Osteocyte (in vitro differentiated cells): ENCODE results near the gene PPIF. TPM values are rescaled to one million over a fixed set of nuclear protein-coding genes. Genes with fewer than 3 reads are reported as not detected.

Experiments used
- DNase-seq: peaks from one replicate; pipeline ENCODE4 v3.0.0; 2021; ENCODE audit warnings: mixed read lengths; ENCODE audit not compliant: unreplicated experiment; ENCODE audit errors: extremely low spot score
- H3K27ac Mint-ChIP-seq: one replicate; pipeline ENCODE4 v1.8.0; 2021; ENCODE audit warnings: mild to moderate bottlenecking, mixed read lengths; ENCODE audit not compliant: unreplicated experiment
- H3K27me3 Mint-ChIP-seq: one replicate; pipeline ENCODE4 v1.8.0; 2021; ENCODE audit warnings: mixed read lengths; ENCODE audit not compliant: unreplicated experiment
- H3K36me3 Mint-ChIP-seq: one replicate; pipeline ENCODE4 v1.8.0; 2021; ENCODE audit warnings: mixed read lengths; ENCODE audit not compliant: unreplicated experiment
- H3K4me1 Mint-ChIP-seq: one replicate; pipeline ENCODE4 v1.8.0; 2021; ENCODE audit warnings: mixed read lengths; ENCODE audit not compliant: unreplicated experiment
- H3K4me3 Mint-ChIP-seq: one replicate; pipeline ENCODE4 v1.8.0; 2021; ENCODE audit warnings: mild to moderate bottlenecking, moderate library complexity, mixed read lengths; ENCODE audit not compliant: unreplicated experiment
- H3K9me3 Mint-ChIP-seq: one replicate; pipeline ENCODE4 v1.8.0; 2021; ENCODE audit warnings: mixed read lengths; ENCODE audit not compliant: unreplicated experiment
- CTCF ChIP-seq: fragments of 200-600 bp; sonication (generic); IDR thresholded peaks from 2 replicates; pipeline ENCODE4 v1.5.0; 2021; ENCODE audit warnings: antibody characterized with exemption, mild to moderate bottlenecking, moderate library complexity
- total RNA-seq: library from RNA; stranded (reverse); gene quantifications from 2 replicates; pipeline ENCODE4 v1.2.1, GENCODE V29; 2021

The PPIF gene
- total RNA-seq, 1 donor from 2014 or later, result 17.0 TPM

- Mint-ChIP-seq H3K4me1 (peaks cover 13% of the 10 kb centered on the region), H3K36me3 (peaks cover 44% of the 10 kb centered on the region), H3K4me3 (no peak overlapping the region), H3K27me3 (no peaks in the 10 kb centered on the region), H3K9me3 (no peaks in the 10 kb centered on the region), H3K27ac (no peak overlapping the region)
- peak; percentile 79 for DNase-seq
- TF ChIP-seq CTCF, result no peak
These were observed 5.0 kb downstream of the PPIF start for GRCh38 chr10:79352035-79352877.

- Mint-ChIP-seq H3K27ac (no peak overlapping the region), H3K27me3 (no peaks in the 10 kb centered on the region), H3K36me3 (peaks cover 45% of the 10 kb centered on the region), H3K9me3 (no peaks in the 10 kb centered on the region), H3K4me3 (no peak overlapping the region), H3K4me1 (peaks cover 13% of the 10 kb centered on the region)
- peak; percentile 80 for DNase-seq
- no peak for TF ChIP-seq CTCF
These were observed 5.7 kb downstream of the PPIF start for GRCh38 chr10:79353000-79353406.

GRCh38 chr10:79353726-79354125 lies 6.5 kb downstream of the PPIF start:
- Mint-ChIP-seq H3K27ac (no peak overlapping the region), H3K4me1 (peaks cover 5% of the 10 kb centered on the region)

GRCh38 chr10:79354141-79354540 lies 6.9 kb downstream of the PPIF start:
- no peak overlapping the region for H3K4me3 Mint-ChIP-seq
- H3K27ac Mint-ChIP-seq, result no peak overlapping the region
- H3K9me3 Mint-ChIP-seq, result no peaks in the 10 kb centered on the region
- peaks cover 1% of the 10 kb centered on the region for H3K4me1 Mint-ChIP-seq
- H3K27me3 Mint-ChIP-seq, result no peaks in the 10 kb centered on the region
- H3K36me3 Mint-ChIP-seq, result peaks cover 45% of the 10 kb centered on the region
- no peak for TF ChIP-seq CTCF
- DNase-seq, result no peak

More at GRCh38 chr10:79353726-79354125, 6.5 kb downstream of the PPIF start:
- Mint-ChIP-seq H3K36me3 (peaks cover 45% of the 10 kb centered on the region), H3K27me3 (no peaks in the 10 kb centered on the region), H3K4me3 (no peak overlapping the region), H3K9me3 (no peaks in the 10 kb centered on the region)
- TF ChIP-seq CTCF, result no peak
- DNase-seq, result peak; percentile 75

- no peaks in the 10 kb centered on the region for H3K27me3 Mint-ChIP-seq
- peaks cover 43% of the 10 kb centered on the region for H3K36me3 Mint-ChIP-seq
- no peaks in the 10 kb centered on the region for H3K4me1 Mint-ChIP-seq
- H3K4me3 Mint-ChIP-seq, result no peak overlapping the region
- TF ChIP-seq CTCF, result no peak
- H3K27ac Mint-ChIP-seq, result no peak overlapping the region
- DNase-seq, result no peak
- no peaks in the 10 kb centered on the region for H3K9me3 Mint-ChIP-seq
These were observed 7.3 kb downstream of the PPIF start for GRCh38 chr10:79354615-79355014.
